Right atrium auricular region (tissue), 2 donors: ENCODE measurements around the gene RBM33. TPM values are rescaled to one million over a fixed set of nuclear protein-coding genes. Genes with fewer than 3 reads are reported as not detected.

Source experiments
- DNase-seq: peaks from one replicate; pipeline ENCODE4 v3.0.0-alpha.2; 2019; ENCODE audit warnings: low spot score
- H3K27ac ChIP-seq, 2 donors: fragments of 200-600 bp; sonication (generic); 1 replicate in 1 of 2; 2 replicates in 1 of 2; pipeline ENCODE4 v1.5.1; 2016 to 2019
- H3K27me3 ChIP-seq, 2 donors: fragments of 200-600 bp; sonication (generic); one replicate each; pipeline versions ENCODE4 v1.5.1 to v1.6.0; 2017 to 2019
- H3K36me3 ChIP-seq: fragments of 200-600 bp; sonication (generic); one replicate; pipeline ENCODE4 v1.5.1; 2016
- H3K4me1 ChIP-seq, 2 donors: fragments of 200-600 bp; sonication (generic); one replicate each; pipeline versions ENCODE4 v1.5.1 to v1.6.0; 2017 to 2019
- H3K4me3 ChIP-seq, 2 donors: fragments of 200-600 bp; sonication (generic); 1 replicate in 1 of 2; 2 replicates in 1 of 2; pipeline ENCODE4 v1.5.1; 2017 to 2019; ENCODE audit warnings: mild to moderate bottlenecking in 1 of 2, moderate library complexity in 1 of 2
- H3K9me3 ChIP-seq, 2 donors: fragments of 200-600 bp; sonication (generic); one replicate each; pipeline ENCODE4 v1.5.1; 2019
- CTCF ChIP-seq, 2 donors: fragments of 200-600 bp; sonication (generic); IDR thresholded peaks; one replicate each; pipeline ENCODE4 v1.5.1; 2019; ENCODE audit warnings: antibody characterized with exemption in 2 of 2
- total RNA-seq, 2 donors: library from RNA; depleted of rRNA; stranded (reverse); fragments of >200 nt; gene quantifications; one replicate each; pipeline ENCODE4 v1.1.0, GENCODE V29; 2016

The RBM33 gene
- total RNA-seq, 2 donors from 2014 or later: 15.4 to 21.0 TPM

GRCh38 chr7:155620497-155620896, 24.0 kb upstream of the RBM33 start:
- no peak for TF ChIP-seq CTCF (IDR thresholded peaks at IDR 0.05)
- H3K4me1 ChIP-seq: no peaks in the 10 kb centered on the region
- no peak for DNase-seq
- no peak overlapping the region for H3K27ac ChIP-seq
- no peaks in the 10 kb centered on the region for H3K36me3 ChIP-seq
- H3K9me3 ChIP-seq: peaks cover 0 to 5% of the 10 kb centered on the region in 2 donors
- H3K27me3 ChIP-seq: no peaks in the 10 kb centered on the region
- H3K4me3 ChIP-seq: no peak overlapping the region

- Histone ChIP-seq H3K27ac (no peak overlapping the region), H3K4me1 (no peaks in the 10 kb centered on the region), H3K4me3 (no peak overlapping the region), H3K36me3 (no peaks in the 10 kb centered on the region), H3K9me3 (peaks cover 0 to 5% of the 10 kb centered on the region in 2 donors), H3K27me3 (no peaks in the 10 kb centered on the region)
- DNase-seq: no peak
- no peak for TF ChIP-seq CTCF (IDR thresholded peaks at IDR 0.05)
Measured at GRCh38 chr7:155621418-155621980, 23.0 kb upstream of the RBM33 start.

GRCh38 chr7:155624412-155624811, 20.0 kb upstream of the RBM33 start:
- no peak for DNase-seq
- TF ChIP-seq CTCF (IDR thresholded peaks at IDR 0.05): no peak
- no peaks in the 10 kb centered on the region for H3K27me3 ChIP-seq

GRCh38 chr7:155625557-155625956, 18.9 kb upstream of the RBM33 start:
- peaks cover 0 to 20% of the 10 kb centered on the region in 2 donors for H3K9me3 ChIP-seq
- H3K27ac ChIP-seq: no peak overlapping the region
- no peak overlapping the region for H3K4me3 ChIP-seq
- DNase-seq: no peak
- H3K27me3 ChIP-seq: no peaks in the 10 kb centered on the region
- no peak for TF ChIP-seq CTCF (IDR thresholded peaks at IDR 0.05)
- no peaks in the 10 kb centered on the region for H3K4me1 ChIP-seq
- no peaks in the 10 kb centered on the region for H3K36me3 ChIP-seq

More at GRCh38 chr7:155624412-155624811, 20.0 kb upstream of the RBM33 start:
- Histone ChIP-seq H3K4me1 (no peaks in the 10 kb centered on the region), H3K9me3 (peaks cover 0 to 15% of the 10 kb centered on the region in 2 donors), H3K27ac (no peak overlapping the region), H3K36me3 (no peaks in the 10 kb centered on the region), H3K4me3 (no peak overlapping the region)

- no peaks in the 10 kb centered on the region for H3K27me3 ChIP-seq
- H3K36me3 ChIP-seq: no peaks in the 10 kb centered on the region
- H3K4me3 ChIP-seq: no peak overlapping the region
- no peak overlapping the region for H3K27ac ChIP-seq
- peaks cover 0 to 20% of the 10 kb centered on the region in 2 donors for H3K9me3 ChIP-seq
- TF ChIP-seq CTCF (IDR thresholded peaks at IDR 0.05): no peak
- no peak for DNase-seq
- H3K4me1 ChIP-seq: no peaks in the 10 kb centered on the region
Measured at GRCh38 chr7:155629171-155629570, 15.3 kb upstream of the RBM33 start.

GRCh38 chr7:155631155-155631554, 13.3 kb upstream of the RBM33 start:
- no peak for TF ChIP-seq CTCF (IDR thresholded peaks at IDR 0.05)
- peaks cover 0 to 15% of the 10 kb centered on the region in 2 donors for H3K9me3 ChIP-seq

More at GRCh38 chr7:155631155-155631554, 13.3 kb upstream of the RBM33 start:
- Histone ChIP-seq H3K36me3 (no peaks in the 10 kb centered on the region), H3K4me1 (no peaks in the 10 kb centered on the region), H3K27me3 (no peaks in the 10 kb centered on the region), H3K27ac (no peak overlapping the region), H3K4me3 (no peak overlapping the region)
- DNase-seq: no peak
